ENCODE results near the gene GUCA1A. TPM values are rescaled to one million over a fixed set of nuclear protein-coding genes. Genes with fewer than 3 reads are reported as not detected.
"Not testable (repeated sequence)": the region's sequence is repeated elsewhere in the genome, so short reads cannot be mapped to it uniquely, and the experiment has no call there.

GUCA1A gene
- total and polyA plus RNA-seq, 7 donors, result not detected

DNA sequence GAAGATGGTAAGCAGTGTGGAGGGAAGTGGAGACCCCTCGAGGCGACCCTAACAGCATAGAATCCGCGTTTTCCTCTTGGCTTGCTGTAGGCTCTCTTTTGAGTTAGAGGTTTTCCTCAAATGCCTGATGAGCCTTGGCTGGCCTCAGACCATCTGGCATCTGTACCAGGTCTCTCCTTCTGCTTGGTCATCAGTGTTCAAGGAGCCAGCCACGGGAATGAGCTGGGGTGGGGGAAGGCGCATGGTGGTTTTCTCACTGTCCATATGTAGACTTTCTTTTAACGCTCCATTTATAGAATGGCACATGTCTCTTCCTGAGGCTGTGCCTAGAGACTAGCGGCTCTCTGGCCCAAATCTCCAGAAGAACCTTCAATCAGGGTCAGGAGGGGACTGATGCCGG lies 8.1 kb upstream of the GUCA1A start:
- no peak for TF ChIP-seq CTCF (IDR thresholded peaks at IDR 0.05)
- DNase-seq (no peak), ATAC-seq (no peak)
- Histone ChIP-seq H3K9me3 (no peaks in the 10 kb centered on the region), H3K4me3 (no peak overlapping the region), H3K36me3 (ENCODE audit: insufficient read depth in 1 of 2, low read depth in 1 of 2) (no peaks in the 10 kb centered on the region), H3K4me1 (no peaks in the 10 kb centered on the region), H3K27ac (no peak overlapping the region), H3K27me3 (ENCODE audit: insufficient read depth in 3 of 3, low read length in 2 of 3) (peaks cover 0 to 8% (median 2%) of the 10 kb centered on the region in 3 donors)
- WGBS, 3 donors, result 69 to 86% (median 79%) methylated on average over 9 of the region's 9 CpGs
- intact Hi-C loops (cut with DNase I), result no loop called here

DNA sequence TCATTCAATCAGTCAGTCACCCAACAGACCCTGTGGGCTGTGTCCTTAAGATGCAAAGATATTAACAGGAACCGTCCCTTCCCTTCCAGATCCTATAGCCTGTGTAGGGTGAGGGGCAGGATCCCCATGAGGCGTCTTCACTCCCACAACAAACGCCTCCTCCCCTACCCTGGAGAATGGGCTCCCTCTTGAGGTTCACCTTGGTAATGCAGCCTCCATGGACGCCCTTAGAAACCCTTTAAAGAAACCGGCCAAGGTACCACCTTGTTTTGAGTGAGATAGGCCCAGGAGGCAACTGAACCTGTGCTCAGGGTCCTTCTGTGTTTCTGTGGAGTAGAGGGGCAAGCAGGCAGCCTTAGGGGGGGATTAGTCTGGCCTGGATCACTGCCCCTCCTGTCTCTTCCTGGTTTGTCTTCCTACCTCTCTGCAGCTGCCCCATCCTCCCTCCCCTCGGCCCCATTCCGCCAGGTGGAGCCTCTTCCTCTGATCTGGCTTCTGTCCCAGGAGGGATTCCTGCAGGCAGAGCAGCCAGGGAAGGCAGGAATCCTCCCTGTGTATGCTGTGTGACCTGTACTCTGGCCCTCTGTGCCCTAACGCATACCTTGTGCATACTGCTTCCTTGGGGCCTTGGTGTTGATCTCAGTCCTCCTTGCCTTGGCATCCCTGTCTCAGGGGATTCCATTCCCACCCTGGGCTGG lies 6.6 kb upstream of the GUCA1A start:
- intact Hi-C loops (cut with DNase I), result loop anchor here in 1 of 2 donors (1.0 kb wide), 1 partner anchor 91 kb away; no protein-coding TSS in a partner anchor
- peak; percentile 70 to 82 (median 79) for ATAC-seq
- Histone ChIP-seq H3K4me1 (no peaks in the 10 kb centered on the region), H3K4me3 (no peak overlapping the region), H3K9me3 (no peaks in the 10 kb centered on the region), H3K36me3 (ENCODE audit: insufficient read depth in 1 of 2, low read depth in 1 of 2) (no peaks in the 10 kb centered on the region), H3K27ac (no peak overlapping the region), H3K27me3 (ENCODE audit: insufficient read depth in 3 of 3, low read length in 2 of 3) (peaks cover 0 to 3% (median 2%) of the 10 kb centered on the region in 3 donors)
- DNase-seq, result peak in 1 of 2 donors; percentile 45
- 12 to 14% (median 13%) methylated on average over 8 of the region's 8 CpGs for WGBS, 3 donors
- peak; percentile 95 for TF ChIP-seq CTCF (IDR thresholded peaks at IDR 0.05)

DNA sequence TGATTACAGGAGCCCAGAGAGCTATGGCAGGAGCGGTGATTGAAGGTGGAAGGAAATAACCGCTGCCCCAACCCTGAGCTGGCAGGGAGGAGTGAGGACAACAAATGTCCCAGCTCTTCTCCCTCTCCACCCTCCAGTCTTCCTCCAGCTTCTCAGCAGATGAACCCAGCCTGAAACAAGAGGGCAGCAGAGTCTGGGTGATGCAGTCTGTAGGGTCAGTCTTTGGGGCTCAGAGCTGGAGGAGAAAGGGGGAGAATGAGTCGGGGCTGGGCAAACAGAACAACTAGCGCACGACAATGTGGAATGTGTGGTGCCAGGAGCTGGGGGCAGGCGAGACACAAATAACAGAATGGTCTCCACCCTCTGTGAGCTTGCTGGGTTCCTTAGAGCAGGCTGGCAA lies 4.5 kb upstream of the GUCA1A start:
- Histone ChIP-seq H3K27ac (no peak overlapping the region), H3K27me3 (ENCODE audit: insufficient read depth in 3 of 3, low read length in 2 of 3) (peaks cover 0 to 3% (median 0%) of the 10 kb centered on the region in 3 donors), H3K9me3 (no peaks in the 10 kb centered on the region), H3K4me1 (no peaks in the 10 kb centered on the region), H3K4me3 (no peak overlapping the region), H3K36me3 (ENCODE audit: insufficient read depth in 1 of 2, low read depth in 1 of 2) (no peaks in the 10 kb centered on the region)
- TF ChIP-seq CTCF (IDR thresholded peaks at IDR 0.05), result no peak
- intact Hi-C loops (cut with DNase I), result no loop called here
- WGBS, 3 donors, result 76 to 79% (median 77%) methylated on average over 6 of the region's 6 CpGs
- DNase-seq, result no peak
- no peak for ATAC-seq

DNA sequence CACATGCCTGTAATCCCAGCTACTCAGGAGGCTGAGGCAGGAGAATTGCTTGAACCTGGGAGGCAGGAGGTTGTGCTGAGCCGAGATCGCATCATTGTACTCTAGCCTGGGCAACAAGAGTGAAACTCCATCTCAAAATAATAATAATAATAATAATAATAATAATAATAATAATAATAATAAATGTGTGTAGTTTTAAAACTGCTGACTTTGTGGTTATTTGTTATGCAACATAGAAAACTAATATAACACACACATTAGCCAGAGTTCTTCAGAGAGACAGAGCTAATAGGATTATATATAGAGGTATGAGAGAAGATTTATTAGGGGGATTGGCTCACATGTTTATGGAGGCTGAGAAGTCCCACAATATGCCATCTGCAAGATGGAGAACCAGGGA lies 3.4 kb upstream of the GUCA1A start:
- intact Hi-C loops (cut with DNase I); H3K36me3 ChIP-seq (ENCODE audit: insufficient read depth in 1 of 2, low read depth in 1 of 2); H3K27ac ChIP-seq; DNase-seq; H3K4me1 ChIP-seq; H3K9me3 ChIP-seq; H3K4me3 ChIP-seq; ATAC-seq; H3K27me3 ChIP-seq (ENCODE audit: insufficient read depth in 3 of 3, low read length in 2 of 3): not testable (repeated sequence)
- 46 to 94% (median 74%) methylated on average over 2 of the region's 2 CpGs for WGBS, 3 donors

- Histone ChIP-seq H3K4me3 (no peak overlapping the region), H3K36me3 (ENCODE audit: insufficient read depth in 1 of 2, low read depth in 1 of 2) (no peaks in the 10 kb centered on the region), H3K9me3 (no peaks in the 10 kb centered on the region), H3K27me3 (ENCODE audit: insufficient read depth in 3 of 3, low read length in 2 of 3) (peaks cover 0 to 3% (median 0%) of the 10 kb centered on the region in 3 donors), H3K4me1 (no peaks in the 10 kb centered on the region), H3K27ac (no peak overlapping the region)
- ATAC-seq (no peak), DNase-seq (no peak)
- 93 to 95% (median 94%) methylated on average over 7 of the region's 7 CpGs for WGBS, 3 donors
- TF ChIP-seq CTCF (IDR thresholded peaks at IDR 0.05), result no peak
- intact Hi-C loops (cut with DNase I), result no loop called here
These were observed 1.2 kb upstream of the GUCA1A start for GRCh38 chr6:42171813-42172581.
